Thyroid gland (tissue), 4 donors: Measurements from ENCODE around the gene VENTX.

ENCODE experiments used
- CTCF ChIP-seq, 6 experiments: fragments of 200-600 bp in 3 of 6; fragments of 450-650 bp in 3 of 6; sonication (generic) in 3 of 6; IDR thresholded peaks; one replicate each; pipeline ENCODE4 v1.5.1; 2016 to 2019; ENCODE audit warnings: antibody characterized with exemption in 6 of 6, mild to moderate bottlenecking in 2 of 6, inconsistent platforms in 1 of 6, moderate library complexity in 1 of 6
- POLR2A ChIP-seq, 2 donors: fragments of 450-650 bp; IDR thresholded peaks; one replicate each; pipeline ENCODE4 v1.6.1; 2017; ENCODE audit warnings: antibody characterized with exemption in 2 of 2, mild to moderate bottlenecking in 2 of 2, moderate library complexity in 1 of 2

GRCh38 chr10:133196936-133197758 lies 40.5 kb upstream of the VENTX start:
- TF ChIP-seq CTCF (IDR thresholded peaks at IDR 0.05) (no peak), POLR2A (IDR thresholded peaks at IDR 0.05) (no peak)
